ENCODE data around the gene YIPF4.

DNA sequence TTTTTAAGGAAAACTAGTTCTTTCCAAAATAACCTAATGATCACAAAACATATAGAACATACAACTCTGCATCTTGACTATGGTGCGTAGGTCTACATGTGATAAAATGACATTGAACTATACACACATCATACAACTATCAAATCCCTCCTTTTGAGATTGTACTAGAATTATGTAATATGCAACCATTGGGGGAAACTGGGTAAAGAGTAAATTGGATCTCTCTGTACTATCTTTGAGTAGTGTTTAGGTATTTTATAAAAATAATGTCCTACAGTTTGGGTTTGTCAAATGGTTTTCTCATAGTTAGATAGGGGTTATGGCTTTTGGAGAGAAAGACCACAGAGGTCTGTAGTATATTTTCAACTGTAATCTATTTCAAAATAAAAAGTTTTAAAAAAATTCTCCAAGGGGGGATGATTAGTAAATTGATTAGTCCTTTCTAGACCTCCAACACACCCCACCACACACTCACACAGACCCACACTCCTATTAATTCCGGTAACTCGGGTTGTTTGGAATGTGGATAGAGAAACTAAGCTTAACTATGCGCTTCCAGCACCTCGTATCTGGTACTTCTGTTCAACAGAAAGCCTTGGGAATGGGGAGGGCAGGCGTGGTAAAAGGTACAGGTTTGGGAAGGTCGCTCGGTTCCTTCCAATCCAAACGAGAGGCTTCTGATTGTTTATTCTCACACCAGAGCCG is 78.4 kb downstream of the YIPF4 start:
- TF ChIP-seq, protein P1, sequence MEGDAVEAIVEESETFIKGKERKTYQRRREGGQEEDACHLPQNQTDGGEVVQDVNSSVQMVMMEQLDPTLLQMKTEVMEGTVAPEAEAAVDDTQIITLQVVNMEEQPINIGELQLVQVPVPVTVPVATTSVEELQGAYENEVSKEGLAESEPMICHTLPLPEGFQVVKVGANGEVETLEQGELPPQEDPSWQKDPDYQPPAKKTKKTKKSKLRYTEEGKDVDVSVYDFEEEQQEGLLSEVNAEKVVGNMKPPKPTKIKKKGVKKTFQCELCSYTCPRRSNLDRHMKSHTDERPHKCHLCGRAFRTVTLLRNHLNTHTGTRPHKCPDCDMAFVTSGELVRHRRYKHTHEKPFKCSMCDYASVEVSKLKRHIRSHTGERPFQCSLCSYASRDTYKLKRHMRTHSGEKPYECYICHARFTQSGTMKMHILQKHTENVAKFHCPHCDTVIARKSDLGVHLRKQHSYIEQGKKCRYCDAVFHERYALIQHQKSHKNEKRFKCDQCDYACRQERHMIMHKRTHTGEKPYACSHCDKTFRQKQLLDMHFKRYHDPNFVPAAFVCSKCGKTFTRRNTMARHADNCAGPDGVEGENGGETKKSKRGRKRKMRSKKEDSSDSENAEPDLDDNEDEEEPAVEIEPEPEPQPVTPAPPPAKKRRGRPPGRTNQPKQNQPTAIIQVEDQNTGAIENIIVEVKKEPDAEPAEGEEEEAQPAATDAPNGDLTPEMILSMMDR (IDR thresholded peaks at IDR 0.05; ENCODE audit: insufficient read depth, low read length, poor library complexity, severe bottlenecking) = no peak
- no peak for TF ChIP-seq EZH2phosphoT487 (conservative IDR thresholded peaks at IDR 0.05; ENCODE audit: low read length)

Data from SU-DHL-6 (cell line).